Breast epithelium (tissue), 3 donors: Measurements from ENCODE around the gene COBLL1.

ENCODE experiments used
- CTCF ChIP-seq, 3 donors: fragments of 450-650 bp; IDR thresholded peaks; one replicate each; pipeline ENCODE4 v1.5.1; 2016 to 2017; ENCODE audit warnings: antibody characterized with exemption in 3 of 3, mild to moderate bottlenecking in 3 of 3, moderate library complexity in 3 of 3
- POLR2A ChIP-seq: fragments of 450-650 bp; IDR thresholded peaks from one replicate; pipeline ENCODE4 v1.6.1; 2016; ENCODE audit warnings: antibody characterized with exemption, mild to moderate bottlenecking, moderate library complexity
- POLR2AphosphoS5 ChIP-seq, 3 donors: sonication (generic); formaldehyde crosslinking; IDR thresholded peaks; one replicate each; pipeline ENCODE4 v1.6.1; 2017; ENCODE audit warnings: antibody characterized with exemption in 3 of 3

GRCh38 chr2:164808776-164809175, 32.8 kb downstream of the COBLL1 start:
- TF ChIP-seq CTCF (IDR thresholded peaks at IDR 0.05) (no peak), POLR2A (no peak), POLR2AphosphoS5 (IDR thresholded peaks at IDR 0.05) (no peak)
